Upper lobe of left lung (tissue), 4 donors: Measurements from ENCODE around the gene RASSF3.

Experiments used
- CTCF ChIP-seq, 6 experiments: fragments of 450-650 bp in 4 of 6; fragments of 200-600 bp in 2 of 6; sonication (generic) in 2 of 6; IDR thresholded peaks; one replicate each; pipeline ENCODE4 v1.5.1; 2016 to 2019; ENCODE audit warnings: antibody characterized with exemption in 6 of 6
- EP300 ChIP-seq, 4 donors: sonication (generic); formaldehyde crosslinking; IDR thresholded peaks; one replicate each; pipeline ENCODE4 v1.5.1; 2017; ENCODE audit warnings: antibody characterized with exemption in 4 of 4, control low read depth in 2 of 4
- POLR2A ChIP-seq, 4 donors: fragments of 450-650 bp; IDR thresholded peaks; one replicate each; pipeline ENCODE4 v1.5.1; 2016 to 2017; ENCODE audit warnings: antibody characterized with exemption in 4 of 4, mild to moderate bottlenecking in 2 of 4

- no peak for TF ChIP-seq CTCF (IDR thresholded peaks at IDR 0.05)
- no peak for TF ChIP-seq POLR2A (IDR thresholded peaks at IDR 0.05)
- TF ChIP-seq EP300 (IDR thresholded peaks at IDR 0.05), result no peak
These were observed 113.3 kb downstream of the RASSF3 start for GRCh38 chr12:64723630-64724029.
